Gastrocnemius medialis (tissue), 4 donors: ENCODE data around the gene TBP.

Source experiments
- POLR2A ChIP-seq, 2 donors: fragments of 450-650 bp; IDR thresholded peaks; one replicate each; pipeline ENCODE4 v1.6.1; 2017; ENCODE audit warnings: antibody characterized with exemption in 2 of 2, mild to moderate bottlenecking in 2 of 2, moderate library complexity in 2 of 2
- TF ChIP-seq, protein P1 (sequence below), 5 experiments: fragments of 450-650 bp in 3 of 5; fragments of 200-600 bp in 2 of 5; sonication (generic) in 2 of 5; IDR thresholded peaks in 4 of 5; conservative IDR thresholded peaks in 1 of 5; 1 replicate in 4 of 5; 2 replicates in 1 of 5; pipeline ENCODE4 v1.5.1; 2016 to 2019; ENCODE audit warnings: antibody characterized with exemption in 5 of 5, mild to moderate bottlenecking in 3 of 5, moderate library complexity in 3 of 5

DNA sequence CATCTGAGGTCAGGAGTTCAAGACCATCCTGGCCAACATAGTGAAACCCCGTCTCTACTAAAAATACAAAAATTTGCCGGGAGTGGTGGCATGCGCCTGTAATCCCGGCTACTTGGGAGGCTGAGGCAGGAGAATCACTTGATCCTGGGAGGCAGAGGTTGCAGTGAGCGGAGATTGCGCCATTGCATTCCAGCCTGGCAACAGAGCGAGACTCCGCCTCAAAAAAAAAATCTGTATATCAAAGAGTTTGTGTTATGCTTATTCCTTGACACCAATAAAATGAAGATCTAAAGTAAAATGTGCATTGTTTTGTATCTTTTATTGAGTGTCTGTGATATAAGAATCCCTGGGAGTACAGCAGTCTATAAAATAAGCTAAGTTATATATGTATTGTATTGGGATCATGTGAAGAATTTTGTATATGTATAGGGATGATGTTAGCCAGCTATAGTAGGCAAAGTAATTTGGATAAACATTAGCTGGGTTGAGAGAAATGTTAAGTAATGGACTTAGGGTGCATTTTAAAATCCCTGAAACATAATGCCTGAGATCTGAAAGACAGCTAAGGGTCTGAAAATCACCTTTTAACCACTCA is 10.9 kb downstream of the TBP start:
- TF ChIP-seq, protein P1, sequence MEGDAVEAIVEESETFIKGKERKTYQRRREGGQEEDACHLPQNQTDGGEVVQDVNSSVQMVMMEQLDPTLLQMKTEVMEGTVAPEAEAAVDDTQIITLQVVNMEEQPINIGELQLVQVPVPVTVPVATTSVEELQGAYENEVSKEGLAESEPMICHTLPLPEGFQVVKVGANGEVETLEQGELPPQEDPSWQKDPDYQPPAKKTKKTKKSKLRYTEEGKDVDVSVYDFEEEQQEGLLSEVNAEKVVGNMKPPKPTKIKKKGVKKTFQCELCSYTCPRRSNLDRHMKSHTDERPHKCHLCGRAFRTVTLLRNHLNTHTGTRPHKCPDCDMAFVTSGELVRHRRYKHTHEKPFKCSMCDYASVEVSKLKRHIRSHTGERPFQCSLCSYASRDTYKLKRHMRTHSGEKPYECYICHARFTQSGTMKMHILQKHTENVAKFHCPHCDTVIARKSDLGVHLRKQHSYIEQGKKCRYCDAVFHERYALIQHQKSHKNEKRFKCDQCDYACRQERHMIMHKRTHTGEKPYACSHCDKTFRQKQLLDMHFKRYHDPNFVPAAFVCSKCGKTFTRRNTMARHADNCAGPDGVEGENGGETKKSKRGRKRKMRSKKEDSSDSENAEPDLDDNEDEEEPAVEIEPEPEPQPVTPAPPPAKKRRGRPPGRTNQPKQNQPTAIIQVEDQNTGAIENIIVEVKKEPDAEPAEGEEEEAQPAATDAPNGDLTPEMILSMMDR (IDR thresholded peaks at IDR 0.05 in 4 of 5, conservative IDR thresholded peaks at IDR 0.05 in 1 of 5): no peak
- no peak for TF ChIP-seq POLR2A (IDR thresholded peaks at IDR 0.05)
